ENCODE measurements around the gene DEDD. TPM values are rescaled to one million over a fixed set of nuclear protein-coding genes. Genes with fewer than 3 reads are reported as not detected.

Gene DEDD
- total and polyA plus RNA-seq, 2 of the 13 experiments (the other 11 are each of a cell fraction or from before 2014, with no cell fraction given): 12.6 to 27.8 TPM

GRCh38 chr1:161098210-161099068 lies 34.0 kb downstream of the DEDD start, which contains the start of gene KLHDC9 (continued):
- TF ChIP-seq SKI (IDR thresholded peaks at IDR 0.05; ENCODE audit: partially characterized antibody) (no peak), KDM1A (CRISPR knock-in tag; IDR thresholded peaks at IDR 0.05) (no peak), ZFP62 (CRISPR knock-in tag; IDR thresholded peaks at IDR 0.05) (no peak), NFE2 (CRISPR knock-in tag; IDR thresholded peaks at IDR 0.05) (no peak), GFI1 (CRISPR knock-in tag; IDR thresholded peaks at IDR 0.05; ENCODE audit: borderline replicate concordance) (no peak), ONECUT2 (CRISPR knock-in tag; IDR thresholded peaks at IDR 0.05) (no peak), ATF5 (CRISPR knock-in tag; IDR thresholded peaks at IDR 0.05; ENCODE audit: low read depth) (0 out of 2 replicates have a peak, but pooled peaks have one; percentile 19), ZFYVE20 (CRISPR knock-in tag; IDR thresholded peaks at IDR 0.05; ENCODE audit: borderline replicate concordance, low read depth) (no peak), KDM5B (CRISPR knock-in tag; IDR thresholded peaks at IDR 0.05; ENCODE audit: borderline replicate concordance) (no peak; the same call in 1 of the 2 replicates), GLMP (CRISPR knock-in tag; IDR thresholded peaks at IDR 0.05; ENCODE audit: borderline replicate concordance) (no peak), MAFG (CRISPR knock-in tag; IDR thresholded peaks at IDR 0.05) (no peak), ATF1 (CRISPR knock-in tag; IDR thresholded peaks at IDR 0.05) (no peak), DNMT3B (CRISPR knock-in tag; conservative IDR thresholded peaks at IDR 0.05) (no peak), PBX3 (CRISPR knock-in tag; IDR thresholded peaks at IDR 0.05; ENCODE audit: borderline replicate concordance) (no peak), ZBTB46 (CRISPR knock-in tag; IDR thresholded peaks at IDR 0.05; ENCODE audit: borderline replicate concordance) (no peak), MLLT10 (CRISPR knock-in tag; IDR thresholded peaks at IDR 0.05) (no peak), CC2D1A (CRISPR knock-in tag; IDR thresholded peaks at IDR 0.05) (no peak), ZNF431 (CRISPR knock-in tag; IDR thresholded peaks at IDR 0.05; ENCODE audit: borderline replicate concordance, low read depth) (no peak), ZNF569 (CRISPR knock-in tag; IDR thresholded peaks at IDR 0.05; ENCODE audit: borderline replicate concordance) (no peak), ZNF510 (CRISPR knock-in tag; IDR thresholded peaks at IDR 0.05; ENCODE audit: low read depth) (no peak), GATAD1 (CRISPR knock-in tag; IDR thresholded peaks at IDR 0.05) (peak; percentile 71), DMAP1 (CRISPR knock-in tag; IDR thresholded peaks at IDR 0.05) (no peak), SSRP1 (CRISPR knock-in tag; IDR thresholded peaks at IDR 0.05) (no peak), FUBP1 (CRISPR knock-in tag; IDR thresholded peaks at IDR 0.05; ENCODE audit: borderline replicate concordance) (0 out of 2 replicates have a peak, but pooled peaks have one; percentile 14)

Data from HepG2 (cell line).